T-helper 1 cell (primary cell): ENCODE results near the gene AHDC1.
"Not testable (repeated sequence)": the region's sequence is repeated elsewhere in the genome, so short reads cannot be mapped to it uniquely, and the experiment has no call there.

Source experiments
- DNase-seq, 5 donors: peaks; one replicate each; pipeline ENCODE4 v3.0.0-alpha.2; 2012 to 2020
- total RNA-seq, 4 donors: gene quantifications; one replicate each; lab custom pipeline; 2026; lab: John Stamatoyannopoulos, UW

AHDC1 gene
- 13.5 to 19.6 (median 18.5) reads per million in 4 donors for total RNA-seq

GRCh38 chr1:27603681-27604578, at the start of gene AHDC1:
TSS of gene AHDC1 (minus strand) at chr1:27604144. CDS start at chr1:27552115, 52,029 bp downstream.
- peak; percentile 84 to 91 (median 89) for DNase-seq

GRCh38 chr1:27652111-27652864, 48.3 kb upstream of the AHDC1 start:
- no peak for DNase-seq

GRCh38 chr1:27650539-27651175, 46.7 kb upstream of the AHDC1 start:
- no peak for DNase-seq

GRCh38 chr1:27650171-27650538, 46.2 kb upstream of the AHDC1 start:
- no peak for DNase-seq

GRCh38 chr1:27649306-27649635, 45.3 kb upstream of the AHDC1 start:
- DNase-seq = no peak

- DNase-seq = no peak
Measured at GRCh38 chr1:27648602-27649305, 44.8 kb upstream of the AHDC1 start.

GRCh38 chr1:27647328-27647727, 43.4 kb upstream of the AHDC1 start:
- no peak for DNase-seq

GRCh38 chr1:27646676-27647075, 42.7 kb upstream of the AHDC1 start:
- no peak for DNase-seq

- no peak for DNase-seq
Measured at GRCh38 chr1:27645071-27645415, 41.1 kb upstream of the AHDC1 start.

- DNase-seq = no peak
Measured at GRCh38 chr1:27644369-27645070, 40.6 kb upstream of the AHDC1 start.

- DNase-seq = peak; percentile 42 to 71 (median 56)
Measured at GRCh38 chr1:27643600-27644368, 39.8 kb upstream of the AHDC1 start.

- DNase-seq = not testable (repeated sequence)
Measured at GRCh38 chr1:27640514-27640913, 36.6 kb upstream of the AHDC1 start.

GRCh38 chr1:27638805-27639204, 34.9 kb upstream of the AHDC1 start:
- DNase-seq = no peak

- DNase-seq = no peak
Measured at GRCh38 chr1:27638047-27638734, 34.2 kb upstream of the AHDC1 start.

- DNase-seq = no peak
Measured at GRCh38 chr1:27635396-27636142, 31.6 kb upstream of the AHDC1 start.

GRCh38 chr1:27634985-27635367, 31.0 kb upstream of the AHDC1 start, which contains the start of gene FGR:
TSS of gene FGR (minus strand) at chr1:27635185. CDS start at chr1:27623916, 11,269 bp downstream.
- no peak for DNase-seq

- DNase-seq = peak; percentile 27 to 49 (median 36)
Measured at GRCh38 chr1:27634177-27634984, 30.4 kb upstream of the AHDC1 start.

GRCh38 chr1:27633640-27634176, 29.8 kb upstream of the AHDC1 start:
- no peak for DNase-seq

- DNase-seq = no peak
Measured at GRCh38 chr1:27633298-27633610, 29.3 kb upstream of the AHDC1 start.
